D721Med (cell line): ENCODE measurements around the gene LILRA6.
A peak's percentile ranks its signal among the peaks of the same experiment; 100 is the strongest.

Experiments used
- DNase-seq: peaks from one replicate; pipeline ENCODE4 v3.0.0; 2011; ENCODE audit warnings: low spot score; ENCODE audit not compliant: insufficient read length
- FAIRE-seq: peaks from 2 replicates; lab custom pipeline; 2011; peaks lifted over from hg19 to GRCh38; lab: Jason Lieb, UNC
- CTCF ChIP-seq: IDR thresholded peaks from 2 replicates; pipeline ENCODE4 v1.5.1; 2012; ENCODE audit warnings: mild to moderate bottlenecking, control low read depth; ENCODE audit not compliant: insufficient read depth; ENCODE audit errors: missing control alignments

LILRA6 gene

DNA sequence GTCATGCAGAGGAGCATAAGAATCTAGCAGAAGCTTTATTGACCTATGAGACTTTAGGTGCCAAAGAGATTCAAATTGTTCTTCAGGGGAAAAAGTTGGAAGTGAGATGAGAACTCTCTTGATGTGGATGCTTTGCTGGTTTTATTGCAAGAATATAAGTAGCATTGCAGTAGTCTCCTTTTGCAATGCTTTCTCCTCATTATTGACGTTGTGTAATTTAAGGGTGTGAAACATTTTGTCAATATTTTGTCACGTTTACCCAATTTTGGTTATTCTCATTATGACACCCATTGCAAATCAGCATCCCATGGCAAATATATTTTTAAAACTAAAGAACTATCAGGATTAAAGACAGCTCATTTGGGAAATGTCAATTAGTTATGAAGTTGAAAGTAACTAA is 26.3 kb upstream of the LILRA6 start:
- no peak for FAIRE-seq
- TF ChIP-seq CTCF: no peak

GRCh38 chr19:54266133-54266532 is 23.5 kb upstream of the LILRA6 start:
- no peak for DNase-seq

More for the DNA sequence above, 26.3 kb upstream of the LILRA6 start:
- DNase-seq: no peak

DNA sequence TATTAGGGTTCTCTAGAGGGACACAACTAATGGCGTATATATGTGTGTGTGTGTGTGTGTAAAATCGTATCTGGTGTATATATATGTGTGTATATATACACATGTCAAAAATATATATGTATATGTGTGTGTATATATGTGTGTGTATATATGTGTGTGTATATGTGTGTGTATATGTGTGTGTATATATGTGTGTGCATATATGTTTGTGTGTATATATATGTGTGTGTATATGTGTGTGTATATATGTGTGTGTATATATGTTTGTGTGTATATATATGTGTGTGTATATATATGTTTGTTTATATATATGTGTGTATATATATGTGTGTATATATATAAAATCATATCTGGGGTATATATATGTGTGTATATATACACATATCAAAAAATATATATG is 19.9 kb upstream of the LILRA6 start:
- no peak for FAIRE-seq

More at GRCh38 chr19:54266133-54266532, 23.5 kb upstream of the LILRA6 start:
- peak; percentile 70 for TF ChIP-seq CTCF
- no peak for FAIRE-seq

DNA sequence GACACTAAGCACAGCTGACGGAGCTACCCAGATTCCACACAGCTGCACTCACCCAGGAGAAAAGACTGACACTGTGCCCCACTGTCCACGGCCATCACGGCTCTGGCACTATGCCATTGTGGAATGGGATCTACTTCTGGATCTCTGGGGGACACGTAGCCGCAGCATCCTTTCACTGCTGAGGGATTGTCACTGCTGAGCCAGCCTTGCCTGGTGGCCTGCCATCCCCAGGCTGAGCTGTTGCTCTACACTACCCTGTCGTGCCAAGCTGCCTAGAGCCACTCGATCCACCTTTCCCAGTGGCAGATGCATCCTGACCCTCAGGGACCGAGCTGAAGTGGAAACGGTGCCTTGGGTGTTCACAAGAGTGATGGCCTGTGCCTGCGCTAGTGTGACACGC is 19.5 kb upstream of the LILRA6 start:
- no peak for DNase-seq
- TF ChIP-seq CTCF: no peak
- FAIRE-seq: no peak

More for the DNA sequence above, 19.9 kb upstream of the LILRA6 start:
- no peak for DNase-seq
- TF ChIP-seq CTCF: no peak

- no peak for TF ChIP-seq CTCF
- DNase-seq (no peak), FAIRE-seq (no peak)
Measured at GRCh38 chr19:54257116-54257480, 14.5 kb upstream of the LILRA6 start, which contains the start of gene LILRB5. LILRB5 (minus strand) TSS chr19:54257273; CDS start chr19:54257193, 80 bp downstream.

DNA sequence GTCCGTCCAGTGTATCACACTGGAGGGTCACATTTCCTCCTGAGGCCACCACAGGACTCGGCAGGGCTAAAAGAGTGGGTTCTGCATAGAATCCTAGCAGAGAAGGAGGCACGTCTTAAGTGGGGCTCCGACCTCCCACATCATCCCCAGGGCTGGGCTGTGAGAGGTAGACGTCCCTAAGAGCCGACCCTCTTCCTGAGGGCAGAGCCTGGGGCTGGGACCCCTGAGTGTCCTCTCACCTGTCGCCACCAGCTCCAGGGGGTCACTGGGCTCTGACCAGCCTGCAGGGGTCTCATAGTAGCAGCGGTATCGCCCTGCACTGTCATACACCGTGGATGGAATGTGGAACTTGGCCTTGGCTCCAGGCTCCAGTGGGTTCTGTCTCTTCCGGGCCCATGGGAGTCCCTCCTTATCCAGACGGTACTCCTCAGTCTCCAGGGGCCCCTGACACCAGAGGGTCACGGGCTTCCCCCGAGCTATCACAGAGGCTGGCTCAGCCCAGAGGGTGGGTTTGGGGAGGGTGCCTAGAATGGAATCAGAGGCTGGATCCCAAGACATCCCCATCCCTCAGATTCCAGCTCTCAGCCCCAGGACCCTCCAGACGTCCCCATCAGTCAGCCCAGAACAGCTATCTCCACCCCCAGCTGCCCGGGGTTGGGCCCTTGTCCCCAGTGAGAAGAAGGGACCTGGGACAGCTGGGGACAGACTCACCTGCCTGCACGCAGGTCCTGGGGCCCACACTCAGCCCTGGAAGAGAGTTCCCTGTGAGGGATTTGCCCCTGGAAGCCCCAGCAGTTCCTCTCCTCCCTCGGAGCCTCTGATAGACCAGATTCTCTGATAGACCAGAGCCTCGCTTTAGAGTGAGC is 13.9 kb upstream of the LILRA6 start:
- no peak for TF ChIP-seq CTCF
- DNase-seq: no peak
- FAIRE-seq: no peak
